ENCODE data around the gene FSIP1. TPM values are rescaled to one million over a fixed set of nuclear protein-coding genes. Genes with fewer than 3 reads are reported as not detected.

The FSIP1 gene
- total RNA-seq, 1 donor from 2014 or later = 2.5 TPM

DNA sequence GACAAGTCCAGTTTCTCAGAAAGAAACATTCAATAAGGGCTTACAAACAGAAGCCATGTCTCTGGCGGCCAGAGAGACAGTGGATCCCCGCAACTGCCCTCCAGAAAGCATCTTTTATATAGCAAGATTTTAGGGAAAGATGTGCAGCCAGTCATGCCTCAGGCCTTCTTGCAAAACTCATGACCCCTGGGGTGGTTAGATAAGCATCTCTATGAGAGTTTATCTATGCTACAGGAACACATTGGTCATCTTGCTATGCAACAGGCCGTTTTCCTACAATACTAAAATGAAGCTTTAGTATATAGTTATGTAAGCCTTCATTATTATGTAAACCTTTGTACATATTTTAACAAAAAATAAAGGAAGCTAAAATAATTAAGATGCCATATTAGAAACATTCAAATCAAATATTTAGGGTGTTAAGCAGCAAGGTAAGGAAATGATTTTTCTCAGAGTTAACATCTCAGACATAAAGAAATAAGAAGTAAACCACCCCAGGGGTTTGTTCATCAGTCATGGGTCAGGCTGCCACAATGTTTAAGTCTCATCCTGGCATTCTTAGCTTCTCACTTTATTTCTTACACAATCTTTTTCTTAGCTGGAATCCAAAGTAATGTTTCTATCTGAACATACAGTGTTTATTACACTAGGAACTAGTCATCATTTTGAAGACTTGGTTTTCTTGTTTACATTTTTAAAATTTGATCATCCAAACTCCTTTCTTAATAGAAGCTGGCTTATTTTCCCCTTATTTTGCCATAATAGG lies 6.3 kb upstream of the FSIP1 start:
- no peak overlapping the region for H3K27ac Mint-ChIP-seq
- no peaks in the 10 kb centered on the region for H3K27me3 Mint-ChIP-seq (ENCODE audit: insufficient read depth, low read depth)
- no peaks in the 10 kb centered on the region for H3K9me3 Mint-ChIP-seq
- no peaks in the 10 kb centered on the region for H3K36me3 Mint-ChIP-seq
- Histone ChIP-seq H2AFZ (replicated peaks) (no peak overlapping the region), H3F3A (ENCODE audit: low read depth) (peaks cover 9% of the 10 kb centered on the region), H3K36me3 (no peaks in the 10 kb centered on the region), H3K27me3 (no peaks in the 10 kb centered on the region), H3K4me2 (no peak overlapping the region), H3K9ac (no peak overlapping the region), H3K79me2 (ENCODE audit: low read depth) (peaks cover 2% of the 10 kb centered on the region), H4K20me1 (ENCODE audit: low read depth) (no peaks in the 10 kb centered on the region), H3K27ac (no peak overlapping the region), H3K9me3 (ENCODE audit: low read depth) (no peaks in the 10 kb centered on the region), H3K4me1 (peaks cover 19% of the 10 kb centered on the region), H3K4me3 (no peak overlapping the region)
- H3K4me3 Mint-ChIP-seq = no peak overlapping the region
- peaks cover 48% of the 10 kb centered on the region for H3K4me1 Mint-ChIP-seq
- TF ChIP-seq, protein P1, sequence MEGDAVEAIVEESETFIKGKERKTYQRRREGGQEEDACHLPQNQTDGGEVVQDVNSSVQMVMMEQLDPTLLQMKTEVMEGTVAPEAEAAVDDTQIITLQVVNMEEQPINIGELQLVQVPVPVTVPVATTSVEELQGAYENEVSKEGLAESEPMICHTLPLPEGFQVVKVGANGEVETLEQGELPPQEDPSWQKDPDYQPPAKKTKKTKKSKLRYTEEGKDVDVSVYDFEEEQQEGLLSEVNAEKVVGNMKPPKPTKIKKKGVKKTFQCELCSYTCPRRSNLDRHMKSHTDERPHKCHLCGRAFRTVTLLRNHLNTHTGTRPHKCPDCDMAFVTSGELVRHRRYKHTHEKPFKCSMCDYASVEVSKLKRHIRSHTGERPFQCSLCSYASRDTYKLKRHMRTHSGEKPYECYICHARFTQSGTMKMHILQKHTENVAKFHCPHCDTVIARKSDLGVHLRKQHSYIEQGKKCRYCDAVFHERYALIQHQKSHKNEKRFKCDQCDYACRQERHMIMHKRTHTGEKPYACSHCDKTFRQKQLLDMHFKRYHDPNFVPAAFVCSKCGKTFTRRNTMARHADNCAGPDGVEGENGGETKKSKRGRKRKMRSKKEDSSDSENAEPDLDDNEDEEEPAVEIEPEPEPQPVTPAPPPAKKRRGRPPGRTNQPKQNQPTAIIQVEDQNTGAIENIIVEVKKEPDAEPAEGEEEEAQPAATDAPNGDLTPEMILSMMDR (IDR thresholded peaks at IDR 0.05) = no peak
- no peak for TF ChIP-seq EZH2phosphoT487 (IDR thresholded peaks at IDR 0.05)
- TF ChIP-seq EZH2 (IDR thresholded peaks at IDR 0.05) = no peak
- DNase-seq (ENCODE audit: low spot score) = no peak

DNA sequence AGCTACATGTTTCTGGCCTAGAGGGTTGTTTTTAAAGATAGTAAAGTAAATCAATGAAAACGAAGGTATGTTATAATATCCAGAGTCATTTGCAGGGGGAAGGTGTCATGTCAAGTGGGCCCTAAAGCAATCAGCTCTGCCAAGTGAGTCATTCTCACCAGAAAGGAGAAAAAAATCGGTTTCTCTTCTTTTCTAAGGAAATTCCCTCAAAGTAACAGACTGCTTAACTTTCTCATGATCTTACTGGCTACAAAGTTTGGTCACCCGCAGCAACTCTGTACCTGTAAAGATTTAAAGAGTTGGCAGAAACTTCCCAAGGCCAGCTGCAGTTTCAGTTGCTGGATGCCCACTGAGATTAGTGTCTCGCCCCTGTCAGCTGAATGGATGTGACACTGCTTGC lies 5.5 kb upstream of the FSIP1 start:
- Mint-ChIP-seq H3K27ac (no peak overlapping the region), H3K36me3 (no peaks in the 10 kb centered on the region), H3K4me3 (no peak overlapping the region), H3K27me3 (ENCODE audit: insufficient read depth, low read depth) (no peaks in the 10 kb centered on the region), H3K9me3 (no peaks in the 10 kb centered on the region), H3K4me1 (peaks cover 54% of the 10 kb centered on the region)
- no peak for DNase-seq (ENCODE audit: low spot score)
- H3K4me3 ChIP-seq = no peak overlapping the region
- no peaks in the 10 kb centered on the region for H3K27me3 ChIP-seq
- H4K20me1 ChIP-seq (ENCODE audit: low read depth) = no peaks in the 10 kb centered on the region
- H3K4me1 ChIP-seq = peaks cover 23% of the 10 kb centered on the region
- H3K9ac ChIP-seq = no peak overlapping the region
- H3K79me2 ChIP-seq (ENCODE audit: low read depth) = peaks cover 11% of the 10 kb centered on the region
- no peak overlapping the region for H3K4me2 ChIP-seq
- no peak overlapping the region for H2AFZ ChIP-seq (replicated peaks)
- H3K36me3 ChIP-seq = no peaks in the 10 kb centered on the region
- no peak overlapping the region for H3K27ac ChIP-seq
- H3F3A ChIP-seq (ENCODE audit: low read depth) = peaks cover 9% of the 10 kb centered on the region
- H3K9me3 ChIP-seq (ENCODE audit: low read depth) = no peaks in the 10 kb centered on the region
- TF ChIP-seq EZH2phosphoT487 (IDR thresholded peaks at IDR 0.05) = no peak
- TF ChIP-seq, protein P1 (IDR thresholded peaks at IDR 0.05) = no peak
- no peak for TF ChIP-seq EZH2 (IDR thresholded peaks at IDR 0.05)

DNA sequence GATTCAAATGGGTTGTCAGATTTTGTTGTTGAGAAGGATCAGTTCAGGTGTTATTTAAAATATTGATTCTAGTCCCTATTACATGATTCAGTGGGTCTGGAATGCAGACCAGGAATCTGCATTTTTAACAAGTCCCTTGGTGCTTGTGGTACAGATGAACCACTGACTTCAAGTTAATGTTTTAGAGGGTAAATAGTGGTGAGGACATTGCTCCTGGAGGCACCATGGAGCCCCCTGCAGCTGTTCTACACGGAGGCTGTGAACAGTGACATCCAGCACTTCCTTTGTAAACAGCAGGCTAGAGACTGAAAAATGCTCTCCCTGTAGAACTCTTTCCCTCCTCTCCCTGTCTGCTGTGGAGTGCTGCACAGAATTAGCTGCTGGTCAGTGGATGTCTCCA lies 4.8 kb upstream of the FSIP1 start:
- H3K9ac ChIP-seq = no peak overlapping the region
- H3K4me3 ChIP-seq = no peak overlapping the region
- H3K36me3 Mint-ChIP-seq = no peaks in the 10 kb centered on the region
- H3K27me3 ChIP-seq = no peaks in the 10 kb centered on the region
- H3K27me3 Mint-ChIP-seq (ENCODE audit: insufficient read depth, low read depth) = no peaks in the 10 kb centered on the region
- no peaks in the 10 kb centered on the region for H3K9me3 Mint-ChIP-seq
- H3K4me1 ChIP-seq = peaks cover 23% of the 10 kb centered on the region
- H3K79me2 ChIP-seq (ENCODE audit: low read depth) = peaks cover 14% of the 10 kb centered on the region
- no peak overlapping the region for H3K27ac ChIP-seq
- no peaks in the 10 kb centered on the region for H3K9me3 ChIP-seq (ENCODE audit: low read depth)
- H3K4me1 Mint-ChIP-seq = peaks cover 54% of the 10 kb centered on the region
- TF ChIP-seq, protein P1 (IDR thresholded peaks at IDR 0.05) = no peak
- TF ChIP-seq EZH2phosphoT487 (IDR thresholded peaks at IDR 0.05) (no peak), EZH2 (IDR thresholded peaks at IDR 0.05) (no peak)
- H3F3A ChIP-seq (ENCODE audit: low read depth) = peaks cover 13% of the 10 kb centered on the region
- peak overlapping the region; percentile 15 for H3K27ac Mint-ChIP-seq
- peak; percentile 26 for DNase-seq (ENCODE audit: low spot score)
- H3K4me2 ChIP-seq = no peak overlapping the region
- H2AFZ ChIP-seq (replicated peaks) = no peak overlapping the region
- no peaks in the 10 kb centered on the region for H4K20me1 ChIP-seq (ENCODE audit: low read depth)
- H3K4me3 Mint-ChIP-seq = no peak overlapping the region
- no peaks in the 10 kb centered on the region for H3K36me3 ChIP-seq

Measured in neural progenitor cell (in vitro differentiated cells).